Measurements from ENCODE around the gene NFKB1.
"Not testable (repeated sequence)": the region's sequence is repeated elsewhere in the genome, so short reads cannot be mapped to it uniquely, and the experiment has no call there.

The NFKB1 gene

DNA sequence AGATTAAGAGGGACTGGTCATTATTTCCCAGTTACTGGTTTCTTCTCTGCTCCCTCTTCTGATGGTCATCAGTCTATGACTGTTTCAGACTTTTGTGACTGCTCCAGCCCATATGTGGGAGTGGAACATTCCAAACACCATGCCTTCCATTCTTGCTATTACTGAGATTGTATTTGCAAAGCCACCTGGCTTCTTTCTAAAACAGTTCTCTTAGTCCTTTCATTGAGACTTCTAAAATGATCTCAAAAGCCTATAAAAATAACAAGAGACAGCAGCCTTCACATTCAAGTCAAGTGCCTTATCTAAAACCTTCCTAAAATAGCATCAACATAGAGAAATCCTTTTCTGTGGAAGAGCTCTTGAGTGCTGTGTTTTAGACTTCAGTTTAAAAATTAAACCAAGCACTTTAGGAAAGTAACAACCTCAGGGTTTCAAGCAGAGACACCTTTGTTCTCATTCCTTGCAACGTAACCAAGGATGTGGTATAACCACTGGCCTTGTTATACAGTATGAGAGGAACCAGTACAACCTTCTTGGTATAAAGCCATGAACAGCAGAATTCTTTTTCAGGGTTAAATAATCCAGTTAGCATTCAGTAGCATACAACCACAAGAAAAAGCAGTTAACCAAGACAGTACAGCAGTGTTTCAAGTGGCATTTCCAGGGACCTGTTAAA lies 97.1 kb downstream of the NFKB1 start:
- no peak for DNase-seq (ENCODE audit: low read depth in 3 of 3)

DNA sequence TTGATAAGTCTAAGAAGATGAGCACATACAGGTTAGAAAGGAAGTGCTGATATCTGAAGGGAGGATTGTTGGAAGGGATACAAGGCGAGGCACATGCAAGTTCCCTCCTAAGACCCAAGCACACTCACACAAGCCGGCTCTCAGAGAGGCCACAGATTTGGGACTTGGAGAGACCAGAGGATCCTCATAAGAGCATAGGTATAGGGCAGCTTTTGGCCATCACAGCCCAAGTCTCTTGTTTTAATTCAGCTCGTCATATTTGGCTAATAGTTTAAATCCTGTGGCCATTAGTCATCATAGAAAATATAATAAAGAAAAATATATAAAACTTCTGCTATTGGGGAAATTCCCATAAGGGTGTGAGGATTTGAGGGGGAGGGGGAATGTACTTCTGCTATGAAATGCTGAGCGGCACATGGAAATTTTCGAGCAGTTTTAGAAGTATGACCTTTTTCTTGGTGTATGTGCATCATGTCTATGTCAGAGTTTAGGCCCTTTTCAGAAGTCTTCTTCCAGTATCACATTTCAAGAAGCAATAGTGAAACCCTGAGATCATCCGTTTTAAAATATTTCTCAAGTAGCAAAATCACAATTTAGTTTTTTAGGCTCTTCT lies 97.7 kb downstream of the NFKB1 start:
- peak in 1 of 3 experiments; percentile 21 for DNase-seq (ENCODE audit: low read depth in 3 of 3)

DNA sequence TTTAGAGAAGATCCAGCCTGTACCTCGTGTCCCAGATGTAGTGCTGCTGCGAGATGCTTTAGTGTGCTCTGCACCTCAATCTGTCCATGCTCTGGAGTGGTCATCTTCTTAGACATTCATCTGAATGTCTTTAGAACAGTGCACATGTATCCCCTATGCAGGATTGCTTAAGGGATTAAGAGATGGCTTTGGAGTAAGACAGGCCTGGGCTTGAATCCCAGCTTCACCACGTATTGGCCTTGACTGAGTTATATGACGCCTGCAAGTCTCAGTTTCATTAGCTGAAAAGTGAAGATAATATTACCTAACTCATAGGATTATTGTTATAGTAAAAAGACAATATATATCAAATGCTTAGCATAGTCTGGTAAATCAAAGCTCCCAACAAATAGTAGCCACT lies 98.3 kb downstream of the NFKB1 start:
- DNase-seq (ENCODE audit: low read depth in 3 of 3): no peak

DNA sequence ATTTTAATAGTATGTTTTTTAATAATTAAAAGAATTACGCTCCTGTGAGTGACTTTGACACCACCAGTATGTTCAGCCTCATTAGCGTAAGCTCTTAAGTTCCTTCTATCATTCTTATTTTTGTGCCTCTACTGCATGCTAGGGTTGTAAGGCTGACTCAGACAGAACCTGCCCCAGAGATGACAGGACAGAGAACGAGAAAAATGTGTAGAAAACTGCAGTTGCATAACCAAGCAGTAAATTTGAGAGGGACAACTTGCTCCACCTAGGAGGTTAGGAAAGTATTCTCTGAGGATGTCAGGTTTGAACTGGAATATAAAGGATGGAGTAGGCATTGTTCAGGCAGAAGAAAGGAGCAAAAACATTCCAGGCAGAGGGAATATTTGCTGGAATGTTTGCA lies 98.7 kb downstream of the NFKB1 start:
- no peak for DNase-seq (ENCODE audit: low read depth in 3 of 3)

DNA sequence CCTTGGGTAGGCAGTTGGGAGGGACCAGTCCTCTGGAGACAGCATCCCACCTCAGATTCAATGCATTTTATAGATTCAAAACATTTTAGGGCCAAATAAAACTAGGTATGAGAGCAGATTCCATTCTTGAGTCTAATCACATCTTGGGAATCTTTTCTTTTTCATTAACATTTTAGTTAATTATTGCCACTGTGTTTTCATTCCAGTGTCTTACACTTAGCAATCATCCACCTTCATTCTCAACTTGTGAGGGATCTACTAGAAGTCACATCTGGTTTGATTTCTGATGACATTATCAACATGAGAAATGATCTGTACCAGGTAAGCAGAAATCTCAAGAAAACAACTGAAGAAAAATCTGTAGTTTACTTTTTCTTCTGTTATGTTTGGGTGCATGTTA lies 99.5 kb downstream of the NFKB1 start:
- DNase-seq (ENCODE audit: low read depth in 3 of 3): no peak

- no peak for DNase-seq (ENCODE audit: low read depth in 3 of 3)
These were observed 100.5 kb downstream of the NFKB1 start for GRCh38 chr4:102601586-102602227.

- DNase-seq (ENCODE audit: low read depth in 3 of 3): no peak
These were observed 103.2 kb downstream of the NFKB1 start for GRCh38 chr4:102604222-102604940.

GRCh38 chr4:102606261-102606660 lies 105.1 kb downstream of the NFKB1 start:
- DNase-seq (ENCODE audit: low read depth in 3 of 3): no peak

GRCh38 chr4:102606846-102607450 lies 105.8 kb downstream of the NFKB1 start:
- no peak for DNase-seq (ENCODE audit: low read depth in 3 of 3)

- DNase-seq (ENCODE audit: low read depth in 3 of 3): no peak
These were observed 107.0 kb downstream of the NFKB1 start for GRCh38 chr4:102608190-102608589.

GRCh38 chr4:102610007-102610406 lies 108.8 kb downstream of the NFKB1 start:
- DNase-seq (ENCODE audit: low read depth in 3 of 3): no peak

- DNase-seq (ENCODE audit: low read depth in 3 of 3): no peak
These were observed 109.3 kb downstream of the NFKB1 start for GRCh38 chr4:102610476-102610875.

GRCh38 chr4:102612210-102612609 lies 111.1 kb downstream of the NFKB1 start:
- no peak for DNase-seq (ENCODE audit: low read depth in 3 of 3)

DNA sequence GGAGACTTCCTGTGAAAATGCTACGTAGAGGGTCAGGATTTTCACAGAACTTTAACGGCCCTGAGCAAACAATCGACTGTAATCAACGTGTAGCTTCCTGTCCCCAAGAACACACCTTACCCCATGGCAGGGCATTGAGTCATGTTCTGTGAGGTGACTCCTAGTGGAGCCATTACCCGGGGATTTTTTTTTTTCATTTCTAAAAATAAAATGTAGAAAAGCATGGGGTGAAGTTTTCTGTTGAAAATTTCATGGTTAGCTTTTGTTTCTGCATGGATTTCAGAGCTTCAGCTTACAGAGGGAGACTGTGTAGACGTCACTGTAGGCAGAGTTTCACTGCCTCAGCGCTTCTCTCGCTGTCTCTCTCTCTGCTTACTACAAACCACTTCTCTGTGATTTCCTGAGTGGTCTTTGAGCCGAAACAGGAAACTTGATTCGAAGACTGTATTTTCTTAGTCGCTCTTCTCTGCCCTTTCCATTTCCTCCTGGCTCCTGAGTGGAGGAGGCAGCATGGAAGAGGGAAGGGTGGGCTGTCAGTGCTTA lies 111.7 kb downstream of the NFKB1 start:
- peak in 1 of 3 experiments; percentile 26 for DNase-seq (ENCODE audit: low read depth in 3 of 3)

DNA sequence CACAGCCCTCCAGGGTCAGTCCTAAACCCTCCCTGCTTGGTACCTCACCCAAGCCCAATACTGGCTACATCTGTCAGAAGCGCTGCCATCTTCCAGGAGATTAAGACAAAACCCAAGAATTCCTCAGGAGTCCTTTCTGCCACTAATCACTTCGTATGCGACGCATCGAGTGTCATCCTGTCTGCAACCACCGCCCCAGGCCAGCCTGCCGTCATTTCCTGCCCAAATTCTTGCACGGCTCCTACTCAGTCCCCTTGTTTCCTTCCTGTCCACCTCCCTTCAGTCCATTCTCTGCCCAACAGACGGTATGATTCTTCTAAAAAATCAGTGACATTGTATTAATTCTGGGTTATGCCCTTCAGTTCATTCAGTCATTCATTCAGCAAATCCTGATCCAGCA lies 113.6 kb downstream of the NFKB1 start:
- no peak for DNase-seq (ENCODE audit: low read depth in 3 of 3)

DNA sequence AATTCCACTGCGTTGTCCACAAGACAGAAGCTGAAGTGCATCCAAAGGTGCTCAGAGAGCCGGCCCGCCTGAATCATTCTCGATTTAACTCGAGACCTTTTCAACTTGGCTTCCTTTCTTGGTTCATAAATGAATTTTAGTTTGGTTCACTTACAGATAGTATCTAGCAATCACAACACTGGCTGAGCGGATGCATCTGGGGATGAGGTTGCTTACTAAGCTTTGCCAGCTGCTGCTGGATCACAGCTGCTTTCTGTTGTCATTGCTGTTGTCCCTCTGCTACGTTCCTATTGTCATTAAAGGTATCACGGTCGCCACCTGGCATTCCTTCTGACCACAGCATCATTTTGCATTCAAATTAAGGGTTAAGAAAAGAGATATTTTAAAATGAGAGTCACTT lies 115.5 kb downstream of the NFKB1 start:
- DNase-seq (ENCODE audit: low read depth in 3 of 3): no peak

DNA sequence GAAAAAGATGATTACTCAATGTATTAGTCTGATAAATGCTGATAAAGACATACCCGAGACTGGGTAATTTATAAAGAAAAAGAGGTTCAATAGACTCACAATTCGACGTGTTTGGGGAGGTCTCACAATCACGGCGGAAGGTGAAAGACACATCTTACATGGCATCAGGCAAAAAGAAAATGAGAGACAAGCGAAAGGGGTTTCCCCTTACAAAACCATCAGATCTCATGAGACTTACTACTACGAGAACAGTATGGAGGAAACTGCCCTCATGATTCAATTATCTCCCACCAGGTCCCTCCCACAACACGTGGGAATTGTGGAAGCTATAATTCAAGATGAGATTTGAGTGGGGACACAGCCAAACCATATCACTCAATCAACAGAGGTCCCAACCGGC lies 117.9 kb downstream of the NFKB1 start:
- DNase-seq (ENCODE audit: low read depth in 3 of 3): not testable (repeated sequence)

DNA sequence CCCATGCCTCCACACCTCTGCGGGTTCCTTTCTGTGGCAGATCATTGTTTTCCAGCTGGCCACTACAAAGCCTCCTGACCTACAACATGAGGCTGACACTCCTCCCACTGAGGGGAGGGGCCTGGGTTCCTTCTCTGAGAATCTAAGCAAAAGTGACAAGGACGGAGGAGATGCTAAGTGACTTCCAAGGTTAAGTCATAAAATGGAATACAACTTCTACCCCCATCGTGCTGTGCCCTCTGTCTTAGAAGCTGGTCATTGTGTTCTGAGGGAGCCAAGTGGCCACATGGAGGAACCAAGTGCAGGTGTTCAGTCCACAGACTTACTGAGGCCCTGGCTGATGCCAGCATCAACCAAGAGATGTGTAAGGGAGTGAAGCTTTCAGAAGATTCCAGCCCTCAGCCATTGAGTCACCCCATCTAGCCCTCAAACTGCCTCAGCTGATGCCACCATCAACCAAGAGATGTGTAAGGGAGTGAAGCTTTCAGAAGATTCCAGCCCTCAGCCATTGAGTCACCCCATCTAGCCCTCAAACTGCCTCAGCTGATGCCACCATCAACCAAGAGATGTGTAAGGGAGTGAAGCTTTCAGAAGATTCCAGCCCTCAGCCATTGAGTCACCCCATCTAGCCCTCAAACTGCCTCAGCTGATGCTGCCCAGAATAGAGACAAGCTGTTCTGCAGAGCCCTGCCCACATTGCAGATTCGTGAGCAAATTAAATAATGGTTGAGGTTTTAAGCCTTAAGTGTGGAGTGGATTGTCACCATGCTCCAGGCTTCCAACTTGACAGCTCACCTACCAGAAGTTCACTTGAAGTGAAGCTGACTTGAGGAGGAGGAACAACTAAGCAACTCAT lies 118.8 kb downstream of the NFKB1 start:
- DNase-seq (ENCODE audit: low read depth in 3 of 3): not testable (repeated sequence)

- DNase-seq (ENCODE audit: low read depth in 3 of 3): no peak
These were observed 119.7 kb downstream of the NFKB1 start for GRCh38 chr4:102620697-102621497.

- DNase-seq (ENCODE audit: low read depth in 3 of 3): no peak
These were observed 122.5 kb downstream of the NFKB1 start for GRCh38 chr4:102623622-102624021.
